Neural progenitor cell (in vitro differentiated cells): ENCODE results near the gene LYRM7. TPM values are rescaled to one million over a fixed set of nuclear protein-coding genes. Genes with fewer than 3 reads are reported as not detected.

Source experiments
- DNase-seq: peaks from one replicate; pipeline ENCODE4 v3.0.0-alpha.2; 2016; ENCODE audit warnings: low spot score
- H2AFZ ChIP-seq: fragments of 200-600 bp; sonication (generic); replicated peaks from 2 replicates; pipeline ENCODE4 v1.6.1; 2016; ENCODE audit warnings: antibody characterized with exemption
- H3F3A ChIP-seq: fragments of 200-600 bp; sonication (generic); 2 replicates; pipeline ENCODE4 v1.6.1; 2016; ENCODE audit warnings: antibody characterized with exemption, low read depth
- H3K27ac ChIP-seq: fragments of 200-600 bp; sonication (generic); 2 replicates; pipeline ENCODE4 v1.5.1; 2016; ENCODE audit warnings: mild to moderate bottlenecking
- H3K27me3 ChIP-seq: fragments of 200-600 bp; sonication (generic); 2 replicates; pipeline ENCODE4 v1.6.1; 2016; ENCODE audit warnings: mild to moderate bottlenecking, moderate library complexity
- H3K36me3 ChIP-seq: fragments of 200-600 bp; sonication (generic); 2 replicates; pipeline ENCODE4 v1.5.1; 2016
- H3K4me1 ChIP-seq: fragments of 200-600 bp; sonication (generic); 2 replicates; pipeline ENCODE4 v1.6.1; 2016; ENCODE audit warnings: mixed run types
- H3K4me2 ChIP-seq: fragments of 200-600 bp; sonication (generic); 2 replicates; pipeline ENCODE4 v1.6.1; 2016
- H3K4me3 ChIP-seq: fragments of 200-600 bp; sonication (generic); 2 replicates; pipeline ENCODE4 v1.5.1; 2016
- H3K79me2 ChIP-seq: fragments of 200-600 bp; sonication (generic); 2 replicates; pipeline ENCODE4 v1.6.1; 2016; ENCODE audit warnings: low read depth
- H3K9ac ChIP-seq: fragments of 200-600 bp; sonication (generic); 2 replicates; pipeline ENCODE4 v1.6.1; 2016
- H3K9me3 ChIP-seq: fragments of 200-600 bp; sonication (generic); 2 replicates; pipeline ENCODE4 v1.5.1; 2016; ENCODE audit warnings: low read depth
- H4K20me1 ChIP-seq: fragments of 200-600 bp; sonication (generic); 2 replicates; pipeline ENCODE4 v1.6.1; 2016; ENCODE audit warnings: low read depth
- H3K27ac Mint-ChIP-seq: 3 replicates; pipeline ENCODE4 v1.8.0; 2021; ENCODE audit warnings: mixed read lengths
- H3K27me3 Mint-ChIP-seq: 2 replicates; pipeline ENCODE4 v1.8.0; 2022; ENCODE audit warnings: low read depth, mild to moderate bottlenecking, inconsistent platforms, moderate library complexity, mixed read lengths; ENCODE audit not compliant: insufficient read depth
- H3K36me3 Mint-ChIP-seq: 3 replicates; pipeline ENCODE4 v1.8.0; 2021; ENCODE audit warnings: mixed read lengths
- H3K4me1 Mint-ChIP-seq: 3 replicates; pipeline ENCODE4 v1.8.0; 2021; ENCODE audit warnings: mixed read lengths
- H3K4me3 Mint-ChIP-seq: 3 replicates; pipeline ENCODE4 v1.8.0; 2021; ENCODE audit warnings: mild to moderate bottlenecking, moderate library complexity, mixed read lengths
- H3K9me3 Mint-ChIP-seq: 3 replicates; pipeline ENCODE4 v1.8.0; 2020; ENCODE audit warnings: mixed read lengths
- CTCF ChIP-seq: fragments of 200-600 bp; sonication (generic); IDR thresholded peaks from 2 replicates; pipeline ENCODE4 v1.5.1; 2017; ENCODE audit warnings: antibody characterized with exemption, mild to moderate bottlenecking
- EZH2 ChIP-seq: fragments of 200-600 bp; sonication (generic); IDR thresholded peaks from 2 replicates; pipeline ENCODE4 v1.6.1; 2017; ENCODE audit warnings: antibody characterized with exemption, mild to moderate bottlenecking, moderate library complexity
- EZH2phosphoT487 ChIP-seq: fragments of 200-600 bp; sonication (generic); IDR thresholded peaks from 2 replicates; pipeline ENCODE4 v1.6.1; 2017; ENCODE audit warnings: antibody characterized with exemption
- total RNA-seq: library from RNA; depleted of rRNA; stranded (reverse); fragments of >200 nt; gene quantifications from 2 replicates; pipeline ENCODE4 v1.2.3, GENCODE V29; 2015; ENCODE audit warnings: low replicate concordance

The LYRM7 gene
- total RNA-seq, 1 donor from 2014 or later: 19.2 TPM

GRCh38 chr5:131198625-131199024, 27.9 kb downstream of the LYRM7 start:
- H2AFZ ChIP-seq: no peak overlapping the region
- TF ChIP-seq EZH2 (no peak), CTCF (no peak), EZH2phosphoT487 (no peak)
- no peak overlapping the region for H3K27ac Mint-ChIP-seq
- peaks cover 2% of the 10 kb centered on the region for H3K27me3 Mint-ChIP-seq
- H3K9me3 Mint-ChIP-seq: no peaks in the 10 kb centered on the region
- H3K36me3 ChIP-seq: no peaks in the 10 kb centered on the region
- H3K4me3 Mint-ChIP-seq: no peak overlapping the region
- no peaks in the 10 kb centered on the region for H4K20me1 ChIP-seq
- H3K27me3 ChIP-seq: no peaks in the 10 kb centered on the region
- H3K4me1 ChIP-seq: peaks cover 4% of the 10 kb centered on the region
- H3K79me2 ChIP-seq: no peaks in the 10 kb centered on the region
- H3K36me3 Mint-ChIP-seq: peaks cover 1% of the 10 kb centered on the region
- no peaks in the 10 kb centered on the region for H3K9me3 ChIP-seq
- H3K4me2 ChIP-seq: no peak overlapping the region
- H3K4me3 ChIP-seq: no peak overlapping the region
- no peak overlapping the region for H3K27ac ChIP-seq
- no peaks in the 10 kb centered on the region for H3F3A ChIP-seq
- no peak overlapping the region for H3K9ac ChIP-seq
- H3K4me1 Mint-ChIP-seq: no peaks in the 10 kb centered on the region
- no peak for DNase-seq

- peaks cover 2% of the 10 kb centered on the region for H3K27me3 Mint-ChIP-seq
- Histone ChIP-seq H4K20me1 (no peaks in the 10 kb centered on the region), H3K27ac (no peak overlapping the region), H3F3A (no peaks in the 10 kb centered on the region), H3K27me3 (no peaks in the 10 kb centered on the region), H3K9ac (no peak overlapping the region), H3K9me3 (no peaks in the 10 kb centered on the region), H3K4me1 (peaks cover 3% of the 10 kb centered on the region), H3K4me2 (no peak overlapping the region), H3K36me3 (no peaks in the 10 kb centered on the region), H2AFZ (no peak overlapping the region), H3K4me3 (no peak overlapping the region), H3K79me2 (no peaks in the 10 kb centered on the region)
- H3K9me3 Mint-ChIP-seq: no peaks in the 10 kb centered on the region
- peaks cover 1% of the 10 kb centered on the region for H3K36me3 Mint-ChIP-seq
- H3K27ac Mint-ChIP-seq: no peak overlapping the region
- no peak overlapping the region for H3K4me3 Mint-ChIP-seq
- DNase-seq: no peak
- no peak for TF ChIP-seq CTCF
- TF ChIP-seq EZH2: no peak
- no peak for TF ChIP-seq EZH2phosphoT487
- H3K4me1 Mint-ChIP-seq: no peaks in the 10 kb centered on the region
Observed at GRCh38 chr5:131200560-131200959, 29.8 kb downstream of the LYRM7 start.

- Histone ChIP-seq H3K9me3 (no peaks in the 10 kb centered on the region), H3K27me3 (no peaks in the 10 kb centered on the region), H3K36me3 (no peaks in the 10 kb centered on the region), H3K79me2 (no peaks in the 10 kb centered on the region), H3K4me1 (peaks cover 18% of the 10 kb centered on the region), H3F3A (peaks cover 13% of the 10 kb centered on the region), H3K4me2 (no peak overlapping the region), H3K27ac (no peak overlapping the region), H2AFZ (no peak overlapping the region), H3K9ac (no peak overlapping the region), H4K20me1 (no peaks in the 10 kb centered on the region), H3K4me3 (no peak overlapping the region)
- H3K9me3 Mint-ChIP-seq: no peaks in the 10 kb centered on the region
- peaks cover 11% of the 10 kb centered on the region for H3K4me1 Mint-ChIP-seq
- no peak overlapping the region for H3K4me3 Mint-ChIP-seq
- H3K27ac Mint-ChIP-seq: no peak overlapping the region
- DNase-seq: no peak
- H3K27me3 Mint-ChIP-seq: peaks cover 2% of the 10 kb centered on the region
- TF ChIP-seq EZH2 (no peak), CTCF (no peak), EZH2phosphoT487 (no peak)
- peaks cover 1% of the 10 kb centered on the region for H3K36me3 Mint-ChIP-seq
Observed at GRCh38 chr5:131204964-131205363, 34.2 kb downstream of the LYRM7 start.
